Epithelial cell of proximal tubule (primary cell): Measurements from ENCODE around the gene IL32. TPM values are rescaled to one million over a fixed set of nuclear protein-coding genes. Genes with fewer than 3 reads are reported as not detected.

ENCODE experiments used
- DNase-seq: peaks from one replicate; pipeline ENCODE4 v3.0.0-alpha.2; 2011; ENCODE audit warnings: low read depth
- H3K4me3 ChIP-seq: 2 replicates; pipeline ENCODE4 v1.5.1; 2011; ENCODE audit warnings: low read depth, mild to moderate bottlenecking, low read length
- total RNA-seq: library from RNA; depleted of rRNA; stranded (reverse); fragments of >200 nt; gene quantifications from 2 replicates; pipeline ENCODE4 v1.2.3, GENCODE V29; 2015
- TF ChIP-seq, protein P1 (sequence below): conservative IDR thresholded peaks from 2 replicates; pipeline ENCODE4 v1.5.1; 2012; ENCODE audit warnings: low read depth, mild to moderate bottlenecking, low read length

IL32 gene
- total RNA-seq, 1 donor from 2014 or later = 747 TPM

DNA sequence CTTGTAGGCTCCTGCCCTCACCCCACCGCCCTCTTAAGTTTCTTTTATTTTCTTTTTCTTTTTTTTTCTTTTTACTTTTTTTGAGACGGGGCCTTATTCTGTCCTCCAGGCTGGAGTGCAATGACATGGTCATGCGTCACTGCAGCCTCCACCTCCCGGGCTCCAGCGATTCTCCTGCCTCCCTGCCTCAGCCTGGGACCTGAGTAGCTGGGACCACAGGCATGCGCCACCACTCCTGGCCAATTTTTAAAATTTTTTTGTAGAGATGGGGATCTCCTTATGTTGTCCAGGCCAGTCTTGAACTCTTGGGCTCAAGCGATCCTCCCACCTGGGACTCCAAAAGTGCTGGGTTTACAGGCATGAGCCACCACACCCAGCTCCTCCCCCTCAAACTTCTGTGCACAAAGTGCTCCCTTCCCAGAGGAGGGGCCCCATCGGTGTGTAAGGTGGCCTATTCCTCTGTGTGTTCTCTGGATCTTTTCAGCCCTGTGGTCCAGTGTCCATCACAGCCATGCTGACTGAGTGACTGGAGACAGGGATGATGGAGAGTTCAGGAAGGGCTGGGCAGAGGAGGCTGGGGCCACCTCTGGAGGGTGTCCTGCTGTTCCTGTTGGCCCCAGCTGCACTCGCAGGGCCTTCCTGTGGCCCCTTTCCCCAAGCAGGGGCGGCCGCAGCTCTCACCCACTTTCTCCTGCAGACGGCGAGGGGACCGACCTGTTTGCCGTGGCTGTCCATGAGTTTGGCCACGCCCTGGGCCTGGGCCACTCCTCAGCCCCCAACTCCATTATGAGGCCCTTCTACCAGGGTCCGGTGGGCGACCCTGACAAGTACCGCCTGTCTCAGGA is 8.9 kb upstream of the IL32 start:
- TF ChIP-seq, protein P1, sequence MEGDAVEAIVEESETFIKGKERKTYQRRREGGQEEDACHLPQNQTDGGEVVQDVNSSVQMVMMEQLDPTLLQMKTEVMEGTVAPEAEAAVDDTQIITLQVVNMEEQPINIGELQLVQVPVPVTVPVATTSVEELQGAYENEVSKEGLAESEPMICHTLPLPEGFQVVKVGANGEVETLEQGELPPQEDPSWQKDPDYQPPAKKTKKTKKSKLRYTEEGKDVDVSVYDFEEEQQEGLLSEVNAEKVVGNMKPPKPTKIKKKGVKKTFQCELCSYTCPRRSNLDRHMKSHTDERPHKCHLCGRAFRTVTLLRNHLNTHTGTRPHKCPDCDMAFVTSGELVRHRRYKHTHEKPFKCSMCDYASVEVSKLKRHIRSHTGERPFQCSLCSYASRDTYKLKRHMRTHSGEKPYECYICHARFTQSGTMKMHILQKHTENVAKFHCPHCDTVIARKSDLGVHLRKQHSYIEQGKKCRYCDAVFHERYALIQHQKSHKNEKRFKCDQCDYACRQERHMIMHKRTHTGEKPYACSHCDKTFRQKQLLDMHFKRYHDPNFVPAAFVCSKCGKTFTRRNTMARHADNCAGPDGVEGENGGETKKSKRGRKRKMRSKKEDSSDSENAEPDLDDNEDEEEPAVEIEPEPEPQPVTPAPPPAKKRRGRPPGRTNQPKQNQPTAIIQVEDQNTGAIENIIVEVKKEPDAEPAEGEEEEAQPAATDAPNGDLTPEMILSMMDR = no peak
- no peak for DNase-seq

DNA sequence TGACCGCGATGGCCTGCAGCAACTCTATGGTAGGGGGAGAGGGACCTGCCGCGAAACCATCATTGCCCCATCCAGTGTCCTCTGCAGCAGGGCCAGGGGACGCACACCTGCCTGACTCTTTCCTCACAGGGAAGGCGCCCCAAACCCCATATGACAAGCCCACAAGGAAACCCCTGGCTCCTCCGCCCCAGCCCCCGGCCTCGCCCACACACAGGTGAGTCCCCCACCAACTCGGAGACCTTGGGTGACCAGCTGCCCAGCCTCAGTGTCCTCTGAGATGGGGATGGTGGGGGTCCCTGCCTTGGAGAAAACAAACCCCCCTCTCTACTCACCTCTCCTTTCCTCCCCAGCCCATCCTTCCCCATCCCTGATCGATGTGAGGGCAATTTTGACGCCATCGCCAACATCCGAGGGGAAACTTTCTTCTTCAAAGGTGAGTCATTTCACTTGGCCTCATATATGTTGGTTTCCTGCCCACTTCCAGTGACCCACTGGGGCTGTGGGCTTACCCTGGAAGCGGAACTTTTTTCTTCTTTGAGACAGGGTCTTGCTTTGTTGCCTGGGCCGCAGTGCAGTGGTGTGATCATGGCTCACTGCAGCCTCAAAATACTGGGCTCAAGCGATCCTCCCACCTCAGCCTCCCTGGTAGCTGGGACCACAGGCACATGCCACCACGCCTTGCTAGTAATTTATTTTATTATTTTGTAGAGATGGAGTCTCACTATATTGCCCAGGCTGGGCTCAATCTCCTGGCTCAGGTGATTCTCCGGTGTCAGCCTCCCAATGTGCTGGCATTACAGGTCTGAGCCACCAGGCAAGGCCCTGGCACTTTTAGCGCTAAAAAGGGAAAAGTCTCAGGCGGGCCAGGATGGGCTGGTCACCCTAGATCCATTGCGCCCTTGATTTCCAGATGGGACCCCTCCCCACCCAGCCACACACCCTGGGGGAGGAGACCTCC is 8.0 kb upstream of the IL32 start:
- no peak for DNase-seq
- peak overlapping the region; percentile 94 for H3K4me3 ChIP-seq
- TF ChIP-seq, protein P1 = no peak

More for the DNA sequence above, 8.9 kb upstream of the IL32 start:
- no peak overlapping the region for H3K4me3 ChIP-seq

DNA sequence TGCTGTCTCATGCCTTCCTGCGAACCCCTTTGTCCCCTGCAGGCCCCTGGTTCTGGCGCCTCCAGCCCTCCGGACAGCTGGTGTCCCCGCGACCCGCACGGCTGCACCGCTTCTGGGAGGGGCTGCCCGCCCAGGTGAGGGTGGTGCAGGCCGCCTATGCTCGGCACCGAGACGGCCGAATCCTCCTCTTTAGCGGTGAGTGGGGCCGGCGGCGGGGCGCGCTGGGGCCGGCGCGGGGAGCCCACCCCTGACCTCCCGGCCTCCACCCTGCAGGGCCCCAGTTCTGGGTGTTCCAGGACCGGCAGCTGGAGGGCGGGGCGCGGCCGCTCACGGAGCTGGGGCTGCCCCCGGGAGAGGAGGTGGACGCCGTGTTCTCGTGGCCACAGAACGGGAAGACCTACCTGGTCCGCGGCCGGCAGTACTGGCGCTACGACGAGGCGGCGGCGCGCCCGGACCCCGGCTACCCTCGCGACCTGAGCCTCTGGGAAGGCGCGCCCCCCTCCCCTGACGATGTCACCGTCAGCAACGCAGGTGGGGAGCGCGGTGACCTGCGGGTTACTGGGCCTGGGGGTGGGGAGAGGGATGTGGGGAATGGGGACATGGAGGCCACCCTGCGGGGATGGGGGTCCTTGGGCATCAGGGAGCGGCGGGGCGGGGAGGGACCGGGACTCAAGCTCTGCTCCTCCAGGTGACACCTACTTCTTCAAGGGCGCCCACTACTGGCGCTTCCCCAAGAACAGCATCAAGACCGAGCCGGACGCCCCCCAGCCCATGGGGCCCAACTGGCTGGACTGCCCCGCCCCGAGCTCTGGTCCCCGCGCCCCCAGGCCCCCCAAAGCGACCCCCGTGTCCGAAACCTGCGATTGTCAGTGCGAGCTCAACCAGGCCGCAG is 7.1 kb upstream of the IL32 start:
- H3K4me3 ChIP-seq = peak overlapping the region; percentile 94
- no peak for DNase-seq
- TF ChIP-seq, protein P1 = peak; percentile 22

DNA sequence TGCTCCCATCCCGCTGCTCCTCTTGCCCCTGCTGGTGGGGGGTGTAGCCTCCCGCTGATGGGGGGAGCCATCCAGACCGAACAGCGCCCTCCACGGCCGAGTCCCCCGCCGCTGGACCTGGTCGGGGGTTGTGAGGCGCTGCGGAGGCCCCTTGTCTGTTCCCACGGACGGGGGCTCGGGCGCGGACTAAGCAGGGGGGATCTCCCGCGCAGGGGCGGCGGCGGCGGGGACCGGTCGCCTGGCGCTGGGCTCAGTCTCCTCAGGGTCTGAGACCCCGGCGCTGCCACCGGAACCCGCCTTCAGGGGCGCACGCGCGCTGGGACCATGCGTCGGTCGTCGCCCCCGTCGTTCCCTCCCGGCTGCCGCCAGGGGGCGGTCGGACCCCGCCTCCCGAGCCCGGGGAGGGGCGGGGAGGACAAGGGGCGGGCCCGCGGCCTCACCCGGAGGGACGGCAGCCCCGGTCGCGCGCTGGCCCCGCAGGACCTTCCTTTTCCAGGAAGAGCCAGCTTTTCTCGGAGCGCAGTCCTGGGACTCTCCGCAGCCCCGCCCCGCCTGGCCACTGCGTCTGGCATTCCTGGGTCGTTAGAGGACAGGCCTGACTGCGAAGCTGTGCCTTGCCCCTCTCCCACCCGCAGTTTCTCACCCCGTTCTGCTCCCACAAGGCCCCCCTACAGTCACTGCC is 6.3 kb upstream of the IL32 start:
- no peak for DNase-seq
- TF ChIP-seq, protein P1 = peak; percentile 53
- peak overlapping the region; percentile 94 for H3K4me3 ChIP-seq

DNA sequence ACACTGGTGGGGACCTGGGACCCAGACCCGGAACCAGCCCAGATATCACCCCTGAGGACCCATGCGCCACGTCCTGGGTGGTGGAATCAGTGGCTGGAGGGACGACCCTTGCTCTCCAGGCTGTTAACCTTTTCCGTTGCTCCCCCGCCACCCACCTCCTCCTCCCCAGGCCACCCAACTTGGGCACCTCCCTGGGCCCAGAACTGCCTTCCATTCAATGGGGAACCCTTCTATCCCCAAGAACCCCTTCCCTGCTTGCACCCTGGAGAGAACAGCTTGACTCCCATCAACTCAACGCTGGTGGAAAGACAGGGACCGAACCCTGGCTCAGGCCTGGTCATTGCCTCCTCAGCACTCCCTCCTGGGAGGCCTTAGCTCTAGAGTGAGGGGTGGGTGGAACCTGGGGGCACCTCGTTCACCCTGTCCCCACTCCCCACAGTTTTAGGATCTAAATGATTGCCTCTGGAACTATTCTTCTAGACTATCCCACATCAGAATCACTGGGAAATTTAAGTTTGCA is 5.7 kb upstream of the IL32 start:
- no peak for DNase-seq
- TF ChIP-seq, protein P1 = no peak
- H3K4me3 ChIP-seq = peak overlapping the region; percentile 94
